Prostate gland (tissue), 2 donors: ENCODE results near the gene RTN1. TPM values are rescaled to one million over a fixed set of nuclear protein-coding genes. Genes with fewer than 3 reads are reported as not detected.

Experiments
- DNase-seq: peaks from one replicate; pipeline ENCODE4 v3.0.0-alpha.2; 2019; ENCODE audit warnings: low spot score
- H3K27ac ChIP-seq, 2 donors: fragments of 200-600 bp; sonication (generic); 2 replicates each; pipeline ENCODE4 v1.5.1; 2017 to 2019
- H3K27me3 ChIP-seq: fragments of 200-600 bp; sonication (generic); replicated peaks from 2 replicates; pipeline ENCODE4 v1.5.1; 2019; ENCODE audit not compliant: insufficient read depth
- H3K36me3 ChIP-seq, 2 donors: fragments of 200-600 bp; sonication (generic); 1 replicate in 1 of 2; 2 replicates in 1 of 2; pipeline versions ENCODE4 v1.5.1 to v1.8.1; 2017 to 2019
- H3K4me1 ChIP-seq: fragments of 200-600 bp; sonication (generic); replicated peaks from 2 replicates; pipeline ENCODE4 v1.5.1; 2019
- H3K4me3 ChIP-seq, 2 donors: fragments of 200-600 bp; sonication (generic); 2 replicates each; pipeline ENCODE4 v1.5.1; 2017 to 2019
- H3K9me3 ChIP-seq: fragments of 200-600 bp; sonication (generic); 2 replicates; pipeline ENCODE4 v1.5.1; 2017
- CTCF ChIP-seq, 4 experiments: fragments of 200-600 bp in 2 of 4; fragments of 450-650 bp in 2 of 4; sonication (generic) in 2 of 4; IDR thresholded peaks; 1 replicate in 3 of 4; 2 replicates in 1 of 4; pipeline ENCODE4 v1.5.1; 2016 to 2019; ENCODE audit warnings: antibody characterized with exemption in 4 of 4, mild to moderate bottlenecking in 2 of 4, moderate library complexity in 2 of 4
- POLR2A ChIP-seq: fragments of 450-650 bp; IDR thresholded peaks from one replicate; pipeline ENCODE4 v1.6.1; 2016; ENCODE audit warnings: antibody characterized with exemption, mild to moderate bottlenecking
- POLR2AphosphoS5 ChIP-seq: sonication (generic); formaldehyde crosslinking; IDR thresholded peaks from one replicate; pipeline ENCODE4 v1.6.1; 2017; ENCODE audit warnings: antibody characterized with exemption
- WGBS: methylation state at CpG from one replicate; pipeline ENCODE4 v1.1.5; 2018; 5-methylcytosine and 5-hydroxymethylcytosine counted together
- intact Hi-C: fragments of 100-400 bp; cut with DNase I; formaldehyde crosslinking; loops from one replicate; pipeline ENCODE4 v1.14.2; 2022
- total RNA-seq, 2 donors: library from RNA; depleted of rRNA; stranded (reverse); fragments of >200 nt; gene quantifications; one replicate each; pipeline ENCODE4 v1.1.0, GENCODE V29; 2016

RTN1 gene
- total RNA-seq, 2 donors from 2014 or later = 21.6 to 121 TPM

- H3K4me3 ChIP-seq = no peak overlapping the region
- intact Hi-C loops = no loop called here
- no peaks in the 10 kb centered on the region for H3K36me3 ChIP-seq
- peak overlapping the region in 1 of 2 donors; percentile 24 for H3K27ac ChIP-seq
- WGBS = 41% methylated on average over 1 of the region's 1 CpG
- no peaks in the 10 kb centered on the region for H3K4me1 ChIP-seq
- no peak for DNase-seq
- TF ChIP-seq POLR2A (no peak), POLR2AphosphoS5 (peak; percentile 37), CTCF (IDR thresholded peaks at IDR 0.05) (no peak)
- no peaks in the 10 kb centered on the region for H3K9me3 ChIP-seq
- H3K27me3 ChIP-seq = no peaks in the 10 kb centered on the region
Measured at GRCh38 chr14:59913187-59913586, 42.6 kb upstream of the RTN1 start.

DNA sequence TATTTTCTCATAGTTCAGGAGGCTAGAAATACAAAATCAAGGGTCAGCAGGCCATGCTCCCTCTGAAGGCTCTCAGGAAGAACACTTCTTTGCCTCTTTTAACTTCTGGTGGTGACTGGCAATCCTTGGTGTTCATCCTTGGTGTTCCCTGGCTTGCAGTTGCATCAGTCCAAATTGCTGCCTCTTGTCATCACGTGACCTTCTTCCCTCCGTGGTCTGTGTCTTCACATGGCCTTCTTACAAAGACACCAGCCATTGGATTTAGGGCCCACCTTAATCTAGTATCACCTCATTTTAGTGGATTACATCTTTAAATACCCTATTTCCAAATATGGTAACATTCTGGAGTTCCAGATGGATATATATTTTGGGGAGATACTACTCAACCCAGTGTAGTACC, 41.9 kb upstream of the RTN1 start:
- peak overlapping the region in 1 of 2 donors; percentile 24 for H3K27ac ChIP-seq
- H3K4me1 ChIP-seq = no peaks in the 10 kb centered on the region
- H3K9me3 ChIP-seq = no peaks in the 10 kb centered on the region
- no peak overlapping the region for H3K4me3 ChIP-seq
- DNase-seq = no peak
- no peaks in the 10 kb centered on the region for H3K36me3 ChIP-seq
- intact Hi-C loops = no loop called here
- no peaks in the 10 kb centered on the region for H3K27me3 ChIP-seq
- WGBS = 90% methylated on average over 2 of the region's 2 CpGs
- TF ChIP-seq POLR2AphosphoS5 (no peak), POLR2A (no peak), CTCF (IDR thresholded peaks at IDR 0.05) (no peak)

DNA sequence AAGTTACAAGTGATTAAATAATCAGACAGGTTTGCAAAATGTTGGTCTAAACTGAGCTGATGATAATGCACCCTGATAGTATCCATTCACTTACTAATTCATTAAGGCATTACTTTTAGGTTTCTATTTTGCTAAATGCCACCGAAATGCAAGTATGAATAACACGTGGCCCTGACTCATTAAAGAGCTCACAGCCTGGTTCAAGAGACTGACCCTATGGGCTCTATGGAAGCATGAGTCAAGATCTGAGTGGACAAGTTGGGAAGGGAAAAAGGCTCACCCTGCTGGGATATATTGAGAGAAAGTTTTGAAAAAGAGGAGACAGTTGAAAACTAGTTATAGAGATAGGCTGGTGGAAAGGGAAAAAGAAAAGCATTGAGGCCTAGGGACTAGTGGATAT, 34.6 kb upstream of the RTN1 start:
- no peak for TF ChIP-seq POLR2A
- no peak for TF ChIP-seq POLR2AphosphoS5
- TF ChIP-seq CTCF (IDR thresholded peaks at IDR 0.05) = no peak
- no peaks in the 10 kb centered on the region for H3K27me3 ChIP-seq
- H3K36me3 ChIP-seq = no peaks in the 10 kb centered on the region
- intact Hi-C loops = no loop called here
- H3K9me3 ChIP-seq = no peaks in the 10 kb centered on the region
- DNase-seq = no peak
- H3K4me3 ChIP-seq = no peak overlapping the region
- WGBS = 76% methylated on average over 2 of the region's 2 CpGs
- no peaks in the 10 kb centered on the region for H3K4me1 ChIP-seq
- no peak overlapping the region for H3K27ac ChIP-seq

- no peak overlapping the region for H3K4me3 ChIP-seq
- no peaks in the 10 kb centered on the region for H3K27me3 ChIP-seq
- no peaks in the 10 kb centered on the region for H3K36me3 ChIP-seq
- H3K9me3 ChIP-seq = no peaks in the 10 kb centered on the region
- DNase-seq = no peak
- no peak overlapping the region for H3K27ac ChIP-seq
- no peak for TF ChIP-seq POLR2AphosphoS5
- TF ChIP-seq CTCF (IDR thresholded peaks at IDR 0.05) = no peak
- TF ChIP-seq POLR2A = no peak
- intact Hi-C loops = no loop called here
- H3K4me1 ChIP-seq = no peaks in the 10 kb centered on the region
- 52% methylated on average over 2 of the region's 2 CpGs for WGBS
Measured at GRCh38 chr14:59904184-59904583, 33.6 kb upstream of the RTN1 start.

- intact Hi-C loops = no loop called here
- WGBS = 90% methylated on average over 3 of the region's 3 CpGs
Measured at GRCh38 chr14:59900556-59900955, 30.0 kb upstream of the RTN1 start.

More at GRCh38 chr14:59900556-59900955, 30.0 kb upstream of the RTN1 start:
- H3K4me1 ChIP-seq = no peaks in the 10 kb centered on the region
- H3K27me3 ChIP-seq = no peaks in the 10 kb centered on the region
- H3K36me3 ChIP-seq = no peaks in the 10 kb centered on the region
- TF ChIP-seq POLR2A (no peak), CTCF (IDR thresholded peaks at IDR 0.05) (no peak), POLR2AphosphoS5 (no peak)
- no peak overlapping the region for H3K4me3 ChIP-seq
- no peaks in the 10 kb centered on the region for H3K9me3 ChIP-seq
- no peak for DNase-seq
- H3K27ac ChIP-seq = no peak overlapping the region
